ENCODE results near the gene MARK1. TPM values are rescaled to one million over a fixed set of nuclear protein-coding genes. Genes with fewer than 3 reads are reported as not detected.

MARK1 gene
- total RNA-seq, 1 experiment from 2014 or later: 13.9 TPM

DNA sequence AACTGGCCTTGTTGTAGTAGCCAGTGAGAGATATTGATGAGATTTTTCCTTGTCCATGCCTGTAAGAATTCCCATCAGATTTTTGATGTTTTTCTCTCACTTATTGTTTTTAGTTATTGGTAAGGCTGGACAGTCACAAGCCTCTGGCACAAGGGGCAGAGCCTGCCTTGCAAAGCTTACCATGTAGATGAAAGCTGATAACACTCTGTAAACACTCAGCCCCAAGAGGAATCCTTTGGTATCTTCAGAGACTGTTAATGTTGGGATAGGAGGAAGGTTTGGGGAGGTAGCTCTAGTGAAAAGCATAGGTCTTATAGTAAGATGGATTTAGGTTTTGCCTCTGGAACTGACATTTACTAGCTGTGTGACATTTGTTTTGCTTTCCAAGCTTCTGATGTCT, 37.7 kb downstream of the MARK1 start (continued):
- TF ChIP-seq, protein P1, sequence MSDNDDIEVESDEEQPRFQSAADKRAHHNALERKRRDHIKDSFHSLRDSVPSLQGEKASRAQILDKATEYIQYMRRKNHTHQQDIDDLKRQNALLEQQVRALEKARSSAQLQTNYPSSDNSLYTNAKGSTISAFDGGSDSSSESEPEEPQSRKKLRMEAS (CRISPR knock-in tag; IDR thresholded peaks at IDR 0.05): no peak
- TF ChIP-seq ELF4 (CRISPR knock-in tag; IDR thresholded peaks at IDR 0.05; ENCODE audit: low read depth) (no peak), GTF2I (CRISPR knock-in tag; conservative IDR thresholded peaks at IDR 0.05) (no peak), FOXJ3 (CRISPR knock-in tag; IDR thresholded peaks at IDR 0.05; ENCODE audit: borderline replicate concordance) (no peak), TEAD4 (CRISPR knock-in tag; IDR thresholded peaks at IDR 0.05) (no peak), MYBL2 (CRISPR knock-in tag; IDR thresholded peaks at IDR 0.05) (no peak), ZNF423 (CRISPR knock-in tag; IDR thresholded peaks at IDR 0.05) (no peak), OVOL2 (CRISPR knock-in tag; IDR thresholded peaks at IDR 0.05; ENCODE audit: borderline replicate concordance) (no peak), NFATC4 (CRISPR knock-in tag; IDR thresholded peaks at IDR 0.05) (no peak)
- TF ChIP-seq, protein P2, sequence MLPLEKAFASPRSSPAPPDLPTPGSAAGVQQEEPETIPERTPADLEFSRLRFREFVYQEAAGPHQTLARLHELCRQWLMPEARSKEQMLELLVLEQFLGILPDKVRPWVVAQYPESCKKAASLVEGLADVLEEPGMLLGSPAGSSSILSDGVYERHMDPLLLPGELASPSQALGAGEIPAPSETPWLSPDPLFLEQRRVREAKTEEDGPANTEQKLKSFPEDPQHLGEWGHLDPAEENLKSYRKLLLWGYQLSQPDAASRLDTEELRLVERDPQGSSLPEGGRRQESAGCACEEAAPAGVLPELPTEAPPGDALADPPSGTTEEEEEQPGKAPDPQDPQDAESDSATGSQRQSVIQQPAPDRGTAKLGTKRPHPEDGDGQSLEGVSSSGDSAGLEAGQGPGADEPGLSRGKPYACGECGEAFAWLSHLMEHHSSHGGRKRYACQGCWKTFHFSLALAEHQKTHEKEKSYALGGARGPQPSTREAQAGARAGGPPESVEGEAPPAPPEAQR (CRISPR knock-in tag; IDR thresholded peaks at IDR 0.05): no peak
- TF ChIP-seq, protein P3, sequence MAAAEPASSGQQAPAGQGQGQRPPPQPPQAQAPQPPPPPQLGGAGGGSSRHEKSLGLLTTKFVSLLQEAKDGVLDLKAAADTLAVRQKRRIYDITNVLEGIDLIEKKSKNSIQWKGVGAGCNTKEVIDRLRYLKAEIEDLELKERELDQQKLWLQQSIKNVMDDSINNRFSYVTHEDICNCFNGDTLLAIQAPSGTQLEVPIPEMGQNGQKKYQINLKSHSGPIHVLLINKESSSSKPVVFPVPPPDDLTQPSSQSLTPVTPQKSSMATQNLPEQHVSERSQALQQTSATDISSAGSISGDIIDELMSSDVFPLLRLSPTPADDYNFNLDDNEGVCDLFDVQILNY (CRISPR knock-in tag; IDR thresholded peaks at IDR 0.05): no peak

DNA sequence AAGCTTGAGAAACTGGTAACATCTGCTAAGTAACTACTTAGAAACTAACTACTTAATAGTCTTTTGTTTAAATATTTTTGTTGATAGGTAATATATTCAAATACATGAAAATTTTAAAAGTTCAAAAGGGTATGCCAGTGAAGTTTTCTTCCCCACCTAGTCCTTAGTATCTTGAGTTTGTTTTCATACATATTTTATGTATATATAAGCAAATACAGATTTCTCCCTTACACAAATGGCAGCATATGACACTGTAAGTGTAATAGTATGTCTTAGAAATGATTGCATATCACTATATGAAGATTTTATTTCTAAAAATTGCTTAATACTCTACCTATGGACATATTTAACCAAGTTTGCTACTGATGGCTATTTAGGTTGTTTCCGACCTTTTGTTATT, 38.9 kb downstream of the MARK1 start:
- peaks cover 5% of the 10 kb centered on the region for H3K9me3 Mint-ChIP-seq
- ChIA-PET CTCF (interaction anchor here (0.9 to 1.0 kb wide), 2 partner anchors 17 to 271 kb away, joined by 3 to 4 read pairs; no protein-coding TSS in a partner anchor), POLR2A (no interaction called here)
- H3K36me3 Mint-ChIP-seq: peaks cover 3% of the 10 kb centered on the region
- DNase-seq (ENCODE audit: low spot score) (no peak), ATAC-seq (no peak)
- TF ChIP-seq CBFB (CRISPR knock-in tag; IDR thresholded peaks at IDR 0.05; ENCODE audit: low read depth) (no peak), ZBTB21 (CRISPR knock-in tag; IDR thresholded peaks at IDR 0.05; ENCODE audit: borderline replicate concordance) (no peak), ZNF219 (CRISPR knock-in tag; IDR thresholded peaks at IDR 0.05; ENCODE audit: borderline replicate concordance) (no peak), ZNF423 (CRISPR knock-in tag; IDR thresholded peaks at IDR 0.05) (no peak), NR2C2 (CRISPR knock-in tag; IDR thresholded peaks at IDR 0.05) (no peak)
- TF ChIP-seq, protein P4, sequence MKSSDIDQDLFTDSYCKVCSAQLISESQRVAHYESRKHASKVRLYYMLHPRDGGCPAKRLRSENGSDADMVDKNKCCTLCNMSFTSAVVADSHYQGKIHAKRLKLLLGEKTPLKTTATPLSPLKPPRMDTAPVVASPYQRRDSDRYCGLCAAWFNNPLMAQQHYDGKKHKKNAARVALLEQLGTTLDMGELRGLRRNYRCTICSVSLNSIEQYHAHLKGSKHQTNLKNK (CRISPR knock-in tag; IDR thresholded peaks at IDR 0.05): no peak
- no peak overlapping the region for H3K4me3 Mint-ChIP-seq
- H3K27ac Mint-ChIP-seq: no peak overlapping the region
- H3K27me3 Mint-ChIP-seq (ENCODE audit: low read depth): no peaks in the 10 kb centered on the region
- H3K4me1 Mint-ChIP-seq: peaks cover 27% of the 10 kb centered on the region

DNA sequence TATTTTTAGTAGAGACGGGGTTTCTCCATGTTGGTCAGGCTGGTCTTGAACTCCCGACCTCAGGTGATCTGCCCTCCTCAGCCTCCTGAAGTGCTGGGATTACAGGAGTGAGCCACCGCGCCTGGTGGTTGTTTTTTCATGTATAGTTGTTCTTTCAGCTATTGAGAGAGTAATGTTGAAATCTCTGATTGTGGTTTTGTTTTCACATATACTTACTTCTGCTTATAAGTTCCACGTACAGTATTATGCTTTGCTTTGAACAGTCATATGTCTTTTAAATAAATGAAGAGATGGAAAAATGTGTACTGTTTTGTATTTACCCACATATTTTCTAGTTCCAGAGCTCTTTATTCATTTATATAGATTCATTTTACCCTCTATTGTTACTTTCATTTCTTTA, 44.5 kb downstream of the MARK1 start:
- no peak overlapping the region for H3K27ac Mint-ChIP-seq
- H3K27me3 Mint-ChIP-seq (ENCODE audit: low read depth): no peaks in the 10 kb centered on the region
- H3K9me3 Mint-ChIP-seq: peaks cover 34% of the 10 kb centered on the region
- CTCF ChIA-PET: interaction anchor here (1.1 kb wide), 2 partner anchors 8 to 276 kb away, joined by 3 read pairs; no protein-coding TSS in a partner anchor
- H3K4me3 Mint-ChIP-seq: no peak overlapping the region
- POLR2A ChIA-PET: no interaction called here
- DNase-seq (ENCODE audit: low spot score) (no peak), ATAC-seq (no peak)
- H3K4me1 Mint-ChIP-seq: 0 out of 2 replicates have a peak, but pooled peaks cover 1% of the 10 kb centered on the region
- H3K36me3 Mint-ChIP-seq: peaks cover 35% of the 10 kb centered on the region
- TF ChIP-seq ZNF671 (CRISPR knock-in tag; IDR thresholded peaks at IDR 0.05): no peak
- no peak for TF ChIP-seq ZNF396 (CRISPR knock-in tag; IDR thresholded peaks at IDR 0.05; ENCODE audit: borderline replicate concordance)
- no peak for TF ChIP-seq SMAD4 (CRISPR knock-in tag; IDR thresholded peaks at IDR 0.05)
- no peak for TF ChIP-seq ZNF317 (CRISPR knock-in tag; IDR thresholded peaks at IDR 0.05; ENCODE audit: borderline replicate concordance, low read depth)
- TF ChIP-seq CREM (CRISPR knock-in tag; IDR thresholded peaks at IDR 0.05): no peak
- TF ChIP-seq KAT7 (CRISPR knock-in tag; IDR thresholded peaks at IDR 0.05; ENCODE audit: borderline replicate concordance): no peak
- no peak for TF ChIP-seq PRRX2 (CRISPR knock-in tag; IDR thresholded peaks at IDR 0.05)
- TF ChIP-seq, protein P5, sequence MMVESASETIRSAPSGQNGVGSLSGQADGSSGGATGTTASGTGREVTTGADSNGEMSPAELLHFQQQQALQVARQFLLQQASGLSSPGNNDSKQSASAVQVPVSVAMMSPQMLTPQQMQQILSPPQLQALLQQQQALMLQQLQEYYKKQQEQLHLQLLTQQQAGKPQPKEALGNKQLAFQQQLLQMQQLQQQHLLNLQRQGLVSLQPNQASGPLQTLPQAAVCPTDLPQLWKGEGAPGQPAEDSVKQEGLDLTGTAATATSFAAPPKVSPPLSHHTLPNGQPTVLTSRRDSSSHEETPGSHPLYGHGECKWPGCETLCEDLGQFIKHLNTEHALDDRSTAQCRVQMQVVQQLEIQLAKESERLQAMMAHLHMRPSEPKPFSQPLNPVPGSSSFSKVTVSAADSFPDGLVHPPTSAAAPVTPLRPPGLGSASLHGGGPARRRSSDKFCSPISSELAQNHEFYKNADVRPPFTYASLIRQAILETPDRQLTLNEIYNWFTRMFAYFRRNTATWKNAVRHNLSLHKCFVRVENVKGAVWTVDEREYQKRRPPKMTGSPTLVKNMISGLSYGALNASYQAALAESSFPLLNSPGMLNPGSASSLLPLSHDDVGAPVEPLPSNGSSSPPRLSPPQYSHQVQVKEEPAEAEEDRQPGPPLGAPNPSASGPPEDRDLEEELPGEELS (CRISPR knock-in tag; IDR thresholded peaks at IDR 0.05): no peak
- no peak for TF ChIP-seq RORB (CRISPR knock-in tag; IDR thresholded peaks at IDR 0.05)
- no peak for TF ChIP-seq EMX1 (CRISPR knock-in tag; IDR thresholded peaks at IDR 0.05)
- no peak for TF ChIP-seq GABPB1 (CRISPR knock-in tag; IDR thresholded peaks at IDR 0.05)
- TF ChIP-seq, protein P6, sequence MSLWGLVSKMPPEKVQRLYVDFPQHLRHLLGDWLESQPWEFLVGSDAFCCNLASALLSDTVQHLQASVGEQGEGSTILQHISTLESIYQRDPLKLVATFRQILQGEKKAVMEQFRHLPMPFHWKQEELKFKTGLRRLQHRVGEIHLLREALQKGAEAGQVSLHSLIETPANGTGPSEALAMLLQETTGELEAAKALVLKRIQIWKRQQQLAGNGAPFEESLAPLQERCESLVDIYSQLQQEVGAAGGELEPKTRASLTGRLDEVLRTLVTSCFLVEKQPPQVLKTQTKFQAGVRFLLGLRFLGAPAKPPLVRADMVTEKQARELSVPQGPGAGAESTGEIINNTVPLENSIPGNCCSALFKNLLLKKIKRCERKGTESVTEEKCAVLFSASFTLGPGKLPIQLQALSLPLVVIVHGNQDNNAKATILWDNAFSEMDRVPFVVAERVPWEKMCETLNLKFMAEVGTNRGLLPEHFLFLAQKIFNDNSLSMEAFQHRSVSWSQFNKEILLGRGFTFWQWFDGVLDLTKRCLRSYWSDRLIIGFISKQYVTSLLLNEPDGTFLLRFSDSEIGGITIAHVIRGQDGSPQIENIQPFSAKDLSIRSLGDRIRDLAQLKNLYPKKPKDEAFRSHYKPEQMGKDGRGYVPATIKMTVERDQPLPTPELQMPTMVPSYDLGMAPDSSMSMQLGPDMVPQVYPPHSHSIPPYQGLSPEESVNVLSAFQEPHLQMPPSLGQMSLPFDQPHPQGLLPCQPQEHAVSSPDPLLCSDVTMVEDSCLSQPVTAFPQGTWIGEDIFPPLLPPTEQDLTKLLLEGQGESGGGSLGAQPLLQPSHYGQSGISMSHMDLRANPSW (CRISPR knock-in tag; conservative IDR thresholded peaks at IDR 0.05; ENCODE audit: low read depth): no peak
- TF ChIP-seq, protein P7, sequence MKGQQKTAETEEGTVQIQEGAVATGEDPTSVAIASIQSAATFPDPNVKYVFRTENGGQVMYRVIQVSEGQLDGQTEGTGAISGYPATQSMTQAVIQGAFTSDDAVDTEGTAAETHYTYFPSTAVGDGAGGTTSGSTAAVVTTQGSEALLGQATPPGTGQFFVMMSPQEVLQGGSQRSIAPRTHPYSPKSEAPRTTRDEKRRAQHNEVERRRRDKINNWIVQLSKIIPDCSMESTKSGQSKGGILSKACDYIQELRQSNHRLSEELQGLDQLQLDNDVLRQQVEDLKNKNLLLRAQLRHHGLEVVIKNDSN (CRISPR knock-in tag; IDR thresholded peaks at IDR 0.05): no peak

Measured in WTC11 (cell line).